ENCODE results near the gene VWA8.

DNA sequence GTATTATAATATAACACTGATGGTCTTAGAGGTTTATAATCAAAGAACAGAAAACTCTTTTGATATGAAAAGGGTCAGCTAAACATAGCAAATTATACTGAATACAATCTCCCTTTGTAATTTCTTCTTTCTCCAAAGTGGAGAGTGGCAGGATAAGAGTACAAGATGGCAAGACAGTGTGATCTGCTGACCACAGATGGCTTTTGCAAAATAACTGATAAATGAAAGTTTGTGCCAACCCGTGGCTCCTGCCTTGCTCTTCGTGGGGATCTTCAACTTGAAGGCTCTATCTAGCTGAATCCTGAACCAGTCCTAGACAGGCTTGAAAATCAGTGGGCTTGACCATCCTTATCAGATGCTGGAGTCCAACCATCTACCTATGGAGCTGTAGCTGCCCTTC lies 185.7 kb downstream of the VWA8 start:
- TF ChIP-seq ELF1 (IDR thresholded peaks at IDR 0.05) (no peak), RCOR1 (IDR thresholded peaks at IDR 0.05; ENCODE audit: low read length) (no peak), RAD21 (IDR thresholded peaks at IDR 0.05; ENCODE audit: low read length) (no peak), RFX5 (IDR thresholded peaks at IDR 0.05; ENCODE audit: low read length) (no peak), CHD2 (IDR thresholded peaks at IDR 0.05; ENCODE audit: low read length, partially characterized antibody) (no peak), YY1 (IDR thresholded peaks at IDR 0.05; ENCODE audit: low read depth) (no peak), TAF1 (IDR thresholded peaks at IDR 0.05; ENCODE audit: borderline replicate concordance, low read depth, low read length) (no peak)
- TF ChIP-seq, protein P1, sequence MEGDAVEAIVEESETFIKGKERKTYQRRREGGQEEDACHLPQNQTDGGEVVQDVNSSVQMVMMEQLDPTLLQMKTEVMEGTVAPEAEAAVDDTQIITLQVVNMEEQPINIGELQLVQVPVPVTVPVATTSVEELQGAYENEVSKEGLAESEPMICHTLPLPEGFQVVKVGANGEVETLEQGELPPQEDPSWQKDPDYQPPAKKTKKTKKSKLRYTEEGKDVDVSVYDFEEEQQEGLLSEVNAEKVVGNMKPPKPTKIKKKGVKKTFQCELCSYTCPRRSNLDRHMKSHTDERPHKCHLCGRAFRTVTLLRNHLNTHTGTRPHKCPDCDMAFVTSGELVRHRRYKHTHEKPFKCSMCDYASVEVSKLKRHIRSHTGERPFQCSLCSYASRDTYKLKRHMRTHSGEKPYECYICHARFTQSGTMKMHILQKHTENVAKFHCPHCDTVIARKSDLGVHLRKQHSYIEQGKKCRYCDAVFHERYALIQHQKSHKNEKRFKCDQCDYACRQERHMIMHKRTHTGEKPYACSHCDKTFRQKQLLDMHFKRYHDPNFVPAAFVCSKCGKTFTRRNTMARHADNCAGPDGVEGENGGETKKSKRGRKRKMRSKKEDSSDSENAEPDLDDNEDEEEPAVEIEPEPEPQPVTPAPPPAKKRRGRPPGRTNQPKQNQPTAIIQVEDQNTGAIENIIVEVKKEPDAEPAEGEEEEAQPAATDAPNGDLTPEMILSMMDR (IDR thresholded peaks at IDR 0.05), result no peak
- TF ChIP-seq, protein P2, sequence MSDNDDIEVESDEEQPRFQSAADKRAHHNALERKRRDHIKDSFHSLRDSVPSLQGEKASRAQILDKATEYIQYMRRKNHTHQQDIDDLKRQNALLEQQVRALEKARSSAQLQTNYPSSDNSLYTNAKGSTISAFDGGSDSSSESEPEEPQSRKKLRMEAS (IDR thresholded peaks at IDR 0.05; ENCODE audit: low read depth), result no peak
- TF ChIP-seq, protein P3, sequence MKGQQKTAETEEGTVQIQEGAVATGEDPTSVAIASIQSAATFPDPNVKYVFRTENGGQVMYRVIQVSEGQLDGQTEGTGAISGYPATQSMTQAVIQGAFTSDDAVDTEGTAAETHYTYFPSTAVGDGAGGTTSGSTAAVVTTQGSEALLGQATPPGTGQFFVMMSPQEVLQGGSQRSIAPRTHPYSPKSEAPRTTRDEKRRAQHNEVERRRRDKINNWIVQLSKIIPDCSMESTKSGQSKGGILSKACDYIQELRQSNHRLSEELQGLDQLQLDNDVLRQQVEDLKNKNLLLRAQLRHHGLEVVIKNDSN (IDR thresholded peaks at IDR 0.05; ENCODE audit: borderline replicate concordance, low read depth), result no peak
